Medulla oblongata (tissue), 1 donor: ENCODE results near the gene RPL7L1.
"Not testable (repeated sequence)": the region's sequence is repeated elsewhere in the genome, so short reads cannot be mapped to it uniquely, and the experiment has no call there.

Experiments used
- DNase-seq: peaks from one replicate; pipeline ENCODE4 v3.0.0-alpha.2; 2015; ENCODE audit errors: extremely low spot score

Gene RPL7L1

DNA sequence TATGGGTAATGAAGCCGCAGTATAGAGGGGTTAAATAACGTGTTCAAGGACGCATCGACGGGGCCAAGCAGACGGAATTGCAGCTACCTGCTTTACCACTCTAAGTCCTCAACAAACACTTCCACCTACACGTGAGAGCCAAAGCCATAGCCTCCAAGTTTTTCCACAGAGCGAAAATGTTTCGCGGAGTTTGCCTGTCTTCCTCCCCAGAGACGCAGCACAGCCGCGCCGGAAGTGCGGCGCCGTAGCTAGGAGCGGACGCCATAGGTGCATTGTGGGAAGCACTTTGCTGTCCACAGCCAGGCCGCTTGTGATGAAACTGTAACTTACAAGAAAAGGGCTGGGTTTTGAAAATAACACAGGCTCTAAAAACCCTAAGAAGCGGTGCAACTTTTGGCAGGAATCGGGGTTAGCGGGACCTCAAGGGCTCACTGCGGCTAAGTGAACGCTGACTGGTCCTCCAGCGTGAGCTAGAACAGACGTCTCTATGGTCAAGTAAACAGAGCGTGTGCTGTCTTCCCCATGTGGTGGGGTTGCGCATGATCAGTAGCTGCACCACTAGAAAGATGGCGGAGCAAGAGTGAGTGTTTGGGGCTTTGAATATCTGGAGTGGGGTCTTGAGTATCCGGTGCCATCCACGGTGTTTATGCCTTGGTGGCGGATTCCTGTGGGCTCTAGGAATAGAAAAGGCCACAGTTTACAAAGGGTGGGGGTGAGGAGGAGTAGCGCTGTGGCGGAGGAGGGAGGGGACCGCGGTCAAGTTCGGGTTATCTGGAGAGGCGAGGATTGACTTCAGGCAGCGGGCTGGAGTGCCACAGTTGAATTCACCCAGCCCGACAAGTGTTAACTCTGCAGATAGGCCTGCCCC lies at the start of gene RPL7L1:
Gene RPL7L1 (plus strand): TSS at position 245 of the 868 bp plus-strand sequence. CDS start 295 bp downstream, at position 540.
- peak; percentile 97 for DNase-seq

DNA sequence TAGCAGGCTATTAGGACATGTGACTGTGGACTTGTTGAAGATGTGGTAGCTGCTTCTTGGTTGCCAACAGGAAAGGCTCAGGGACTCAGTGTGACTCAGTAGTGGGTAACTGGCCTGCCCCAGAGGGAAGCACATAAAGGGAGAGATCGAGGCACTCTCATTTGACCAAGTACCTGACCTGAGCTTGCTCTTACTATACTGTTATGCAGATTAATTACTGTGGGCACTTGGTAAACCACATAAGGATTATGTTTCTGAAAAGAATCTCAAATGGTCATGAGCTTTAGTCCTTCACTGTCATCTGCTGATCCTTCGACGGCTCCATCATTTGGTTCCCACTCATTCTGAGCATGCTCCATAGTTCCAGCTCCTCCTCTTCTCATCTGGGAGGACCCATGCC lies 48.2 kb upstream of the RPL7L1 start:
- DNase-seq = no peak

DNA sequence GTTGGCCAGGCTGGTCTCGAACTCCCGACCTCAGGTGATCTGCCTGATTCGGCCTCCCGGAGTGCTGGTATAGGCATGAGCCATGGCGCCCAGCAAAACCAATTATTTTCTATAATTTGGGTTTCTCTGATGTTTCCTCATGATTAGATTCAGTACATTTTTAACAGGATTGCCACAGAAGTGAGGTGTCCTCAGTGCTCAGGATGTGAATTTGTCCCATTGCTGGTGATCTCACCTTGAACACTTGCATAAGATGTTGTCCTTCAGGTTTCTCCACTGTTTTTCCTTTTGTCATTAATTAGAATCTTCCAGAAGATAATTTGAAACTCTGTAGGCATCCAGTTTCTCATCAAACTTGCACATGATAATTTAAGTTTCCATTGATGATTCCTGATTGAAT lies 45.4 kb upstream of the RPL7L1 start:
- DNase-seq = no peak

DNA sequence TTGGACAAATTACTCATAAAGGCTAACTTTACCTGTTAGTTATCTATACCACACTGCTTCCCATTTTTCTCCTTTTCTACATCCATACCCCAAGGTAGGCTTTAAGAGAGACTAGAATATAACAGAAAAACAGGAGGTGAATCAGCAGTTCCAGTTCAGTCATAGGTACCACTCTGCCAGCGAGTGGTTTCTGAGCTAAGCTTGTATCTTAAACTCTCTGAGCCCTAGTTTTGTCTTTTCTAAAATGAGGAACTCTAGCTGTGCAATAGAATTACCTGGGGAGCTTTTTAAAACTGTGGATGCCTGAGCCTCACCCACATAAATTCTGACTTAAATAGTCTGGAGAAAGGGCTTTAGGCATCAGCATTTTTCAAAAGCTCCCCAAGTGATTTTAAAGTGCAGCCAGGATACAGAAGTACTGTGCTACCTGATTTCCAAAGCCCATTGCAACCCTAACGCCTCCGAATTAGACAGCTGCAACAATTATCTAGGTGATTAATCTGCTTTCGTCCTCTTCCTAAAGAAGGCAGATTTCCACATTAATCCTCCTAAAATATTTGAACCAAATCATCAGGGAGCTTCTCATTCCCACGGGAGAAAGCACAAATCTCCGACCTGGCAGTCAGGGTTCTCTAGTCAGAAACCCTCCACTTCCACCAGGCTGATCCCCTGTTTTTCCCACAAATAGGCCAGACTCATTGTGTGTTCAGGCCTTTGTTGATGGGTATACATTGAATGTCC lies 37.4 kb upstream of the RPL7L1 start:
- DNase-seq = no peak

DNA sequence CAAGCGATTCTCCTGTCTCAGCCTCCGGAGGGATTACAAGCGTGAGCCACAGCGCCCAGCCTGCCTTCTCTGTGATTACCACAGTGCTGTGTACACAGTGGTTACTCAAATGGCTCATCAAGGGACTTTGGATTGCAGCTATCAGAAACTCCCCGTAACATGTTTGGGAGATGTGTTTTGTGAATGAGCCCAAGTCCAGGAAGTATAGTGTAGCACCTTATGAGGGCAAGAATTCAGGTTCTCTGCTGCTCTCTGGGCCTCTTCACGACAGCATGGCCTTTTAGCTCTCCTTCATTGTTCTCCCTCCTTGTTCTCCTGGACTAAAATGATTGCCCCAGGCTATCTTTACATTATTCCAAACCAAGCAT lies 34.1 kb upstream of the RPL7L1 start:
- no peak for DNase-seq

DNA sequence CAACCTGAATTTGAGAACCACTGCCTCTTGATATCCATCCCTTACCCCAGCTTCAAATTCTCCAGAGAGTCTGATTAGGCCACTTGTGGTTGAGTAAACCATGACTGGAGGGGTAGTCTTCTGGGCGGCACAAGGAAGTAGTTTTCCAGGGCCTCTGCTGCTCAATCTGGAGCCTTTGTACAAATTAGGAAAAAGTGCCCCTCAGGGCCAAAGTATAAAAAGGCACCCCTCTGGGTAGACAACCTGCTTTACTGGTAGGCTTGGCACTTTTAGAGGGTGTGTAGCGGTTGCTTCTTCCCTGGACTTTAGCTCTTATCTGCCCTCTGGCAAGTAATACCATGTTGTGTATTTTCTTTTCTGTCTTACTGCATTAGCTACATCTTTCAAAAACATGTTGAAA lies 32.9 kb upstream of the RPL7L1 start:
- DNase-seq = no peak

DNA sequence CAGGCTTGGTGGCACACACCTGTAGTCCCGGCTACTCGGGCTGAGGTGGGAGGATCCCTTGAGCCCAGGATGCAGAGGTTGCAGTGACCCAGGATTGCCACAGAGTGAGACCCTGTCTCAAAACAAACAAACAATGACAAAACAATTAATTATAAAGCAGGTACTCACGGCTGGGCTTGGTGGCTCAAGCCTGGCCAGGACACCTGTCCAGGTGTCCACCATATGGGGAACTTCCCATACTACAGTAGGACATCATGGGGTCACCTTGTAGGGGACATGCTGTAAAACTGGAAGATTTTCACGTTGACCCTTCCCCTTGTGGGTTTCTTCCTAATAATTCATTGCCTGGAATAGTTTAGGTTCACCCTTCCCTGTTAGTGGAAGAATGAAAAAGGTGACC lies 30.7 kb upstream of the RPL7L1 start:
- no peak for DNase-seq

DNA sequence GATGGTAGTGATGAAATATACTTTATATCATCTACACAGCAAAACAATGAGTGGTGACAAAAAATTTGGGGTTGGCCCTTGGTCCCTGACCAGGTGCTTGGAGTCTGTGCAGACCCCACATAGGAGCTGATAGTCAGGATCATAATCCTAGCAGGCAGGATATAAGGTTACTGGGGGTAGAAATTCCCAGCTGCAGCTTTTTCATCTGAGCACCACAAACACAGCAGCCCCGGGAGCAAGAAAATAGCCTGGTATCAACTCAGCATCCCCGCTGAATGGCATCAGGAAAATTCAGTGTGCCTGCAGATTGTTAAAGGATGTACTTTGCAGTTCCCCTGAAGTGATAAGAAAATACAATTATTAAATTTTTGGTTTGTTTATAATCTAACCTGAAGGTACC lies 27.8 kb upstream of the RPL7L1 start:
- no peak for DNase-seq

DNA sequence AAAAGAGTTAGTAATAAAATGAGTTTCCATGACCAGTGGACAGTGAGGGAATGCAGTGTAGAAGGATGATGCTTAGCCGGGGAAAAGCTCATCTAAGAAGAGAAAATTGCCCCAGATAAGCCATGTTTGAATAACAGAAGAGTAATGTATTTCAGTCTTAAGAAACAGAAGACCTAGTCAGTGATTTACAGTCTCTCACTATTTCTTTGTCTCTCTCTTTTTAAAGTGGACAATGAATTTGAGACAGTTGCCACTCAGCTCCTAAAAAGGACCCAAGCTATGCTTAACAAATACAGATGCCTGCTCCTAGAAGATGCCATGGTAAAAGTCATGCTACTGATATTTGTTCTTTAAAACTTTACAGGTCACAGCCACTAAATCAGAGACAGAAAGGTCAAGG lies 19.4 kb upstream of the RPL7L1 start:
- no peak for DNase-seq

DNA sequence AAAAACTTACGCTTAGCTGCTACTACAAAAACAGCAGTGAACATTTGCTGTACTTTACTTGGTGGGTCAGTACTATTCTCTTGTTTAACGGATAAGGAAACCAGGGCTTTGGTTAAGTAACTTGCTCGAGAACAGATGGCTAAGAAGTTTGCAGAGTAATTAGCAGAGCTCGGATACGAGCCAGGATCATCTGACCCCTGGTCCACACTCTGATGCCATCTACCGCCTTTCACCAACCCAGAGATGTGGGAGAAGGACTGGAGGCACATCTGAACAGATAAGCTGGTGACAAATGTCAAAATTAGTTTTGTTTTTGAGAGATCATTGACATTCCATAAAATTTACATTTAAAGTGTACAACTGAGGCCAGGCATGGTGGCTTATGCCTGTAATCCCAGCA lies 18.9 kb upstream of the RPL7L1 start:
- DNase-seq = no peak

DNA sequence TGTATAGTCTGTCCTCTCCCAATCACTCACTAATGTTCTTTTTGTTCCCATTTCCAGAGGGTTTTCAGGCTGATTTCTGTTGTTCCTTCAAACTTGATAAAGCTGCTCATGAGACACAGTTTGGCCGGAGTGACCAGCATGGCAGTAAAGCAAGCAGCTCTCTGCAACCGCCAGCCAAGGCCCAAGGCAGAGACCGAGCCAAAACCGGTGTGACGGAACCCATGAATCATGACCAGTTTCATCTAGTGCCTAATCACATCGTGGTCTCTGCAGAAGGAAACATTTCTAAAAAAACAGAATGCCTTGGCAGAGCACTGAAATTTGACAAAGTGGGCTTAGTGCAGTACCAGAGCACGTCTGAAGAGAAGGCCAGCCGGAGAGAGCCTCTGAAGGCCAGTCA lies 14.8 kb upstream of the RPL7L1 start:
- DNase-seq = peak; percentile 17

DNA sequence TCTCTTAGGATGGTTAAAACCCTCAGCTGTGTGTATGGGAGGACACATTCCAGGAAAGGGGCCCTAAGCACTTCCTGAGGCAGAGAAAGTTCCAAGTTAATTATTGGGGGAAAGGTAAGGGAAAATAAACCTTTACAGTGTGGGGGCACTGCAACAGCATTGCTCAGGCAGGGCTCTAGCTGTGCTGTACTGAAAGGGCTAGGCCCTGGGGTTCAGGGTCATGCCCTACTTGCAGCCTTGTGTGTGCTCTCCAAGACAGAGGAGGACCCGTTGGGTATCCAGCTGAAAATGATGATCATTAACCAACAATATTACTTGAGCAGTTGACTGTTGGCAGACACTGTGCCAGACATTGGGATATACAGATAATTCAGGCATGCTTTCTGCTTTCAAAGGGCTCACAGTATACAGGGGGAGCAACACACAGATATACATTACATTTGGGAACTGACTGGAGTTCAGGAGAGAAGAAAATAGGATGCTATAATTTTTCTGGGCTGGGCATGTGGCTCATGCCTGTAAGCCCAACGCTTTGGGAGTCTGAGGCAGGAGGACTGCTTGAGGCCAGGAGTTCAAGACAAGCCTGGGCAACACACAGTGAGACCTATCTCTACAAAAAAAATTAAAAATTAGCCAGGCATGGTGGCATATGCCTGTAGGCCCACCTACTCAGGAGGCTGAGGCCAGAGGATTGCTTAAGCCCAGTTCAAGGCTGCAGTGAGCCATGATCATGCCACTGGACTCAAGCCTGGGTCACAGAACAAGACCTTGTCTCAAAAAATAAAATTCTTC lies 9.1 kb upstream of the RPL7L1 start:
- no peak for DNase-seq

DNA sequence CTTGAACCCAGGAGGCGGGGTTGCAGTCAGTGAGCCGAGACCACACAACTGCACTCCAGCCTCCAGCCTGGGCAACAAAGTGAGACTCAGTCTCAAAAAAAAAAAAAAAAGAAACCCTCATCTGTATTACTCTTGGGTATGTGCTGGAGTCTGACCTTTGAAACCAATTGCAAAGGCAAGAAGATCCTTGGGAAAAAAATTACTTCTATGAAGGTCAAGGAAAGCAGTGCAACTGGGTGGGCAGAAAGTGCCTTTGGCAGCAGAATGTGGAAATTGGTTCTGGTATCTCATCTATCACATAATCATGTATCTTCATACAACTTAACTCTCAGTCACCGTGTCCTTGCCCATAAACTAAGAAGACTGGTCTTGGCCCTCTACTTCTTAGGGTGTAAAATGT lies 7.7 kb upstream of the RPL7L1 start:
- DNase-seq = no peak

DNA sequence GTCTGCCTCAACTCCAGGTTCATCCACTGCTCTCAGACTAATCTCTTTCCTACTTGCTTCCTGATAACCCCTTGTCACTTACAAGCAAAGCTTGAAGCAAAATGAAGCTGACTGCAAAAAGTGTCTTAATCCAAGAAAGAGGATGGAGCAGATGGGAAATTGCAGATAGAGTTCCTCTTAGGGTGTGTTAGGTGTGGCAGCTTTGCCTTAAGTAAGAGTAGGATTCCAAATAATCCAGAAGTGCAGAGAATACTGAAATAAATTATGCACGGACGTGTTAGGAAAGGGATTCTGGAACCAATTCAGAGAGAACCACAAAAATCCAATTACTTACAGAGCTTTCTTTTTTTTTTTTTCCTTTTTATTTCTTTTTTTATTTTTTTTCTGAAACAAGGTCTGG lies 6.1 kb upstream of the RPL7L1 start:
- DNase-seq = no peak

DNA sequence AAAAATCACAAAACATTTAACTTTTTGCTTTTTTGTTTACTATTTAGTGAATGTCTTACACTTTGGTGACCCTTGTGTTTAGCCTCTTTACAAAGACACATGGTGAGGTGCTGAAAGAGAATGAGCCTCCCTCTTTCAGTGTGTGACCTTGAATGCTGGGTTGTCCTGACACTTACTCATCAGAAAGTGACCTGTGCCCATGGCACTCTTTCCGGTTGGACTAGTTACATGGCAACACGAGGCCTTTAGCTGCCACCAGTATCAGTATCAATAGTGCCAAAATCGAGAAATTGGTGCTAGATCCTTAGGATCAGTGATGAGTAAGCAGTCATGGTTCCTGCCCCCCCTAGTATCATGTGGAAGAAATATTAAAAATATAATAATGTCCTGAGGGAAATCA lies 1.7 kb upstream of the RPL7L1 start:
- DNase-seq = no peak

DNA sequence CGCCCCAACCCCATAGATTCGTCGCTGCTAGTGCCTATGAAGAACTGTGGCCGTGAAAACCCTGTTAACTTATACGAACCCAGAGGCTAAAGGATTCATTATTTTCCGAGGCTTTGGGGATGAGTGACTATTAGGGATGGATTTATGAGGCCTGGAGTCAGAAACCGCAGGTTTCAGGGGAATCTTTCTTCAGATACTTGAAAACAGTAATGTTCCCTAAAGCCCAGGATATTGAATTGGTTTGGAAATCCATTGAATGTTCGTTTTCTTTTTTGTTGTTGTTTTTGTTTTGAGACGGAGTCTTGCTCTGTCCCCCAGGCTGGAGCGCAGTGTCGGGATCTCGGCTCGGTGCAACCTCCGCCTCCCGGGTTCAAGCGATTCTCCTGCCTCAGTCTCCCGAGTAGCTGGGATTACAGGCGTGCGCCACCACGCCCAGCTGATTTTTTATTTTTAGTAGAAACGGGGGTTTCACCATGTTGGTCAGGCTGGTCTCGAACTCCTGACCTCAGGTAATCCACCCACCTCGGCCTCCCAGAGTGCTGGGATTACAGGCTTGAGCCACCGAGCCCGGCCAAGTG lies 913 bp downstream of the RPL7L1 start:
- not testable (repeated sequence) for DNase-seq

DNA sequence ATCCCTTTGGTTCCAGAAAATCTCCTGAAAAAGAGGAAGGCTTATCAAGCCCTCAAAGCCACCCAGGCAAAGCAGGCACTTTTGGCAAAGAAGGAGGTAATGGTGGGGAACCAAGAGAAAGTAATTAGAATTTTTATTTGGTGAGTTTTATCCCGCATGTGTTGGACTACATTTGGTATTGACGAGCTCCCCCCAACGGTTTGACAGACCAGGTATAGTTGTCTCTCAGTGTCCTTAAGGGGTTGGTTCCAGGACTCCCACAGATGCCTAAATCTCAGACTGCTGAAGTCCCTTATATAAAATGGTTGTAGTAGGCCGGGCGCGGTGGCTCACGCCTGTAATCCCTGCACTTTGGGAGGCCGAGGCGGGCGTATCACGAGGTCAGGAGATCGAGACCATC lies 1.5 kb downstream of the RPL7L1 start:
- not testable (repeated sequence) for DNase-seq

DNA sequence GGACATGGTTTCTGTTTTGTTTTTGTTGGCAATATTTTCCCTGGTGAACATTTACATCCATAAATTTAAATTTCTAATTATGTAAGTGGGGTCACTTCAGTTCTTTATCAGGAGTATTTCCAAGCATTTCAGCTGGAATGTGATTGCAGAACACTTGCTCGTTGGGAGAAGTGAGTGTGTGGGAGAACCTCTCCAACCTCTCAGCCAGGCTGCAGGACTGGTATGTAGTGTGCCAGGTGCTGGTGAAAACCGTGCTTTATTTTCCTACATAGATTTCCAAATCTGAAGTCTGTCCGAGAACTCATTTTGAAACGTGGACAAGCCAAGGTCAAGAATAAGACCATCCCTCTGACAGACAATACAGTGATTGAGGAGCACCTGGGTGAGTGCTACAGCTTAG lies 6.3 kb downstream of the RPL7L1 start:
- DNase-seq = no peak

DNA sequence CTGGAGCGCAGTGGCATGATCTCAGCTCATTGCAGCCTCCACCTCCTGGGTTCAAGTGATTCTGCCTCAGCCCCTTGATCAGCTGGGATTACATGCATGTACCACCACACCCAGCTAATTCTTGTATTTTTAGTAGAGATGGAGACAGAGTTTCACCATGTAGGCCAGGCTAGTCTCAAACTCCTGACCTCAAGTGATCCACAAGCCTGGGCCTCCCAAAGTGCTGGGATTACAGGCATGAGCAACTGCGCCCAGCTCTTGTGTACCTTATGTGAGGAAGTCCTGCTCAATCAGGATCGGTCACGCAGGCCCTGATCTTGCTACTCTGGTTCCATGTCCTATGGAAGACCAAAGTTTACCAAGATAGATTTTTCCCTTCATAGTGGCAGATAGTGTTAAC lies 8.8 kb downstream of the RPL7L1 start:
- DNase-seq = not testable (repeated sequence)

DNA sequence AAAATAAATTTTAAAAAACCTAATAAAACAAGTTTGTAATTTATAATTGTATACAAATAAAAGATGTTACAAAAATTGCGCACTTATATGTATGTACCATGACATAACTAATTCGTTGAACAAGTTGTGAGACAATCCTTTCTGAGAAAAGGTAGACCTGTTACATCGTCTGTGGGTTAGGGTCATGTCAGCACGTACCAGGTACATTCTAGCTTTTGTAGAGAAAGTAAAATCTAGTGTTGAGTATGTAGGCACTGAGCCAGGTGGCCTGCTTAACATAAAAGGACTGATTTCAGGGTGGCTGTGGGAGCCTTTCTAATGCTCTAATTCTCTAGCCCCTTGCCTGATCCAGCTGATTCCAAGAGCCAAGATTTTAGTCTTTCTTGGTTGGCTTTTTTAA lies 10.4 kb downstream of the RPL7L1 start:
- DNase-seq = no peak

DNA sequence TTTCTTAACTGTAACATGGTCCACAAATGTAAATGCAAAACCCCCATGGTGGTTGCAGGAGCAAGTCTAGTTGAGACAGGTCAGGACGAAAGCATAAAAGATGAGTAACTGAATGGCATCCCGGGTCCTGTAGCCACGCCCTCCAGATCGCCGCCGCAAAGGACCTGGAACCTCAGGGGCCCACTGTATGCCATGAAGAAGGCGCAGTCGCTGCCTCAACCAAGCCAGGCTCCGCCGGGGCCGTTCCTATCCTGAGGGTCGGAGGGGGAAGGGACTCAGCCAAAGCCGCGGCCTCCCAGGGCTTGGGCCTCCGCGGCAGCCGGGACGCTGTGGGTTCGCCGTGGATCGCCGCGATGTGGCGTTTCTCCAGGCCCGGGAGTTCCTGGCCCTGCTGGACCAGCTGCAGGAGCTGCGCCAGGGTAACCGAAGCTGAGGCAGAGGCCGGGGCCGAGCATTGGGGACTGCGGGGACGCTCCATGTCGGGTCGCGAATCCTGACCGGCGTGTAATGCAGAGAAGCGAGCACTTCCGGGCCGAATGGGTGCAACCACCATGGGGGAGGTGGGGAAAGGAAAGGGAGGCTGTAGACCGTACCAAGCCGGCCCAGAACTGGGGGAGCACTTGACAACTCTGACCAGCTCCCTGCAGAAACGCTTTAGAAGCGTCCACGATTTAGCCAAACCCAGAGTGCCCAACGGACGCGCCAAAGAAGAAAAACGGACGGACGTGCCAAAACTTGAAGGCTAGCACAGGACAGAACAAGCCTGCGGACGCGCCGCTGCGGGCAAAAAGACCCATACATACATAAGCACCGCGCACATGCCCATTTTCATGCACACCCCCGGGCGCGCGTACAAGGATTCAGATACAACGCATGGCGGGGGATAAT lies 11.1 kb downstream of the RPL7L1 start:
- DNase-seq = peak; percentile 96
